Neural progenitor cell (in vitro differentiated cells): Measurements from ENCODE around the gene SRGAP3.

Experiments
- EZH2 ChIP-seq: fragments of 200-600 bp; sonication (generic); IDR thresholded peaks from 2 replicates; pipeline ENCODE4 v1.6.1; 2017; ENCODE audit warnings: antibody characterized with exemption, mild to moderate bottlenecking, moderate library complexity
- TF ChIP-seq, protein P1 (sequence below): fragments of 200-600 bp; sonication (generic); IDR thresholded peaks from 2 replicates; pipeline ENCODE4 v1.5.1; 2017; ENCODE audit warnings: antibody characterized with exemption, mild to moderate bottlenecking

- no peak for TF ChIP-seq EZH2
- TF ChIP-seq, protein P1, sequence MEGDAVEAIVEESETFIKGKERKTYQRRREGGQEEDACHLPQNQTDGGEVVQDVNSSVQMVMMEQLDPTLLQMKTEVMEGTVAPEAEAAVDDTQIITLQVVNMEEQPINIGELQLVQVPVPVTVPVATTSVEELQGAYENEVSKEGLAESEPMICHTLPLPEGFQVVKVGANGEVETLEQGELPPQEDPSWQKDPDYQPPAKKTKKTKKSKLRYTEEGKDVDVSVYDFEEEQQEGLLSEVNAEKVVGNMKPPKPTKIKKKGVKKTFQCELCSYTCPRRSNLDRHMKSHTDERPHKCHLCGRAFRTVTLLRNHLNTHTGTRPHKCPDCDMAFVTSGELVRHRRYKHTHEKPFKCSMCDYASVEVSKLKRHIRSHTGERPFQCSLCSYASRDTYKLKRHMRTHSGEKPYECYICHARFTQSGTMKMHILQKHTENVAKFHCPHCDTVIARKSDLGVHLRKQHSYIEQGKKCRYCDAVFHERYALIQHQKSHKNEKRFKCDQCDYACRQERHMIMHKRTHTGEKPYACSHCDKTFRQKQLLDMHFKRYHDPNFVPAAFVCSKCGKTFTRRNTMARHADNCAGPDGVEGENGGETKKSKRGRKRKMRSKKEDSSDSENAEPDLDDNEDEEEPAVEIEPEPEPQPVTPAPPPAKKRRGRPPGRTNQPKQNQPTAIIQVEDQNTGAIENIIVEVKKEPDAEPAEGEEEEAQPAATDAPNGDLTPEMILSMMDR = no peak
These were observed 124.0 kb downstream of the SRGAP3 start for GRCh38 chr3:9125278-9125951.
